Pancreas (tissue), 10 donors: ENCODE data around the gene XYLT1. TPM values are rescaled to one million over a fixed set of nuclear protein-coding genes. Genes with fewer than 3 reads are reported as not detected.

Experiments
- ATAC-seq, 4 donors: fragments of 200-7000 bp; cut with Tn5 transposase; one replicate each; pipeline versions ENCODE4 v1.8.0 to v1.9.1; 2020; ENCODE audit warnings: mild to moderate bottlenecking in 4 of 4, moderate library complexity in 4 of 4
- DNase-seq, 6 donors: peaks; one replicate each; pipeline ENCODE4 v3.0.0-alpha.2; 2020
- FAIRE-seq: peaks from 2 replicates; lab custom pipeline; 2012; peaks lifted over from hg19 to GRCh38; lab: Jason Lieb, UNC
- H3K27ac ChIP-seq, 4 donors: fragments of 200-600 bp; sonication (generic); 1 replicate in 3 of 4; 2 replicates in 1 of 4; pipeline versions ENCODE4 v1.5.0 to v1.8.0; 2020
- H3K27me3 ChIP-seq, 4 donors: fragments of 200-600 bp; one replicate each; pipeline ENCODE4 v1.8.0; 2021
- H3K36me3 ChIP-seq, 3 donors: fragments of 200-600 bp; sonication (generic) in 1 of 3; one replicate each; pipeline versions ENCODE4 v1.5.0 to v1.8.0; 2020 to 2021
- H3K4me1 ChIP-seq, 3 donors: fragments of 200-600 bp; one replicate each; pipeline ENCODE4 v1.8.0; 2021
- H3K4me3 ChIP-seq, 4 donors: fragments of 200-600 bp; sonication (generic) in 2 of 4; one replicate each; pipeline versions ENCODE4 v1.5.0 to v1.8.0; 2020 to 2021
- H3K9me3 ChIP-seq, 4 donors: fragments of 200-600 bp; one replicate each; pipeline ENCODE4 v1.8.0; 2021
- WGBS, 2 donors: extraction: QIAGEN DNeasy Blood & Tissue Kit; methylation state at CpG; one replicate each; pipeline ENCODE4 v1.1.7; 2013; 5-methylcytosine and 5-hydroxymethylcytosine counted together
- intact Hi-C, 3 donors: fragments of 100-400 bp; cut with DNase I; formaldehyde crosslinking; loops; one replicate each; pipeline versions ENCODE4 v1.11.1 to v1.14.2; 2022
- polyA plus RNA-seq, 2 donors: library from polyadenylated mRNA; stranded (reverse); fragments of 200-250 nt; gene quantifications; one replicate each; pipeline ENCODE4 v1.2.3, GENCODE V29; 2013
- total RNA-seq, 6 donors: library from RNA; stranded (reverse); fragmentation: NEBNext Ultra II Directional in 4 of 6; extraction: Animal tissue kit (Norgen Biotek cat#: 25700) in 4 of 6; gene quantifications; one replicate each; pipeline versions ENCODE4 v1.2.1 to v1.2.4, GENCODE V29; 2021 to 2023
- TF ChIP-seq, protein P1 (sequence below), 4 donors: fragments of 200-600 bp; sonication (generic) in 3 of 4; IDR thresholded peaks; one replicate each; pipeline versions ENCODE4 v1.5.0 to v1.8.0; 2021; ENCODE audit warnings: antibody characterized with exemption in 4 of 4
- donor health status: healthy with polysubstance abuse.
- donor health status: DM: no; HTN: no; CAD: no; lungs with moderate emphysema.
- donor health status: DM: no; HTN: no; CAD: no.
- donor health status: control.
- donor health status: control.
- donor health status: Bipolar disorder and iron deficiency.
- donor health status: DM: yes; HTN: yes; CAD: no.
- donor health status: DM: no; HTN: no; CAD: no.
- donor health status: DM: no; HTN: no; CAD: no.
- donor health status: DM: yes; HTN: yes; CAD: no.

Gene XYLT1
- total and polyA plus RNA-seq, 8 donors: 1.6 to 8.2 (median 4.6) TPM

DNA sequence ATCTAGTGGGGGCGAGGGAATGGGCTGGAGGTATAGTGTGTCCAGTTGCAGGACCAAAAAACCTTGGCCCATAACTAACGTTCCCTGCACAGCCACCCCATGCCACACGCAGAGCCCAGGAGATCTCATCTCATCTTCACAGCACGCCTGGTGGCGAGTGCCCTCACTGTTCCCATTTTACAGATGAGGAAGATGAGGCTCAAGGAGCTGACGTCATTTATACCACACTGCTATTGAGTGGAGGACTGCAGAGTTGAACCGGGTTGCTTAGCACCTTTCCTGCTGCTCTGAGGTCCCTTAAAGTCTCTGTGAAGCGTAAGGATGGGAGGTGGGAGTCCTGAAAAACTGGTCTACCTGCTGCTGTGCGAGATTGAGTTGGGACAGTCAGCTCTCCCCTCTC, 172.5 kb downstream of the XYLT1 start:
- H3K4me3 ChIP-seq: no peak overlapping the region
- FAIRE-seq: no peak
- 93 to 95% methylated on average over 9 of the region's 9 CpGs for WGBS, 2 donors
- ATAC-seq: no peak
- H3K4me1 ChIP-seq: peaks cover 19 to 36% (median 36%) of the 10 kb centered on the region in 3 donors
- intact Hi-C loops: loop anchor here in 1 of 3 donors (10.0 kb wide), 1 partner anchor 167 kb away; no protein-coding TSS in a partner anchor
- no peaks in the 10 kb centered on the region for H3K36me3 ChIP-seq
- H3K27ac ChIP-seq: no peak overlapping the region
- no peaks in the 10 kb centered on the region for H3K27me3 ChIP-seq
- TF ChIP-seq, protein P1, sequence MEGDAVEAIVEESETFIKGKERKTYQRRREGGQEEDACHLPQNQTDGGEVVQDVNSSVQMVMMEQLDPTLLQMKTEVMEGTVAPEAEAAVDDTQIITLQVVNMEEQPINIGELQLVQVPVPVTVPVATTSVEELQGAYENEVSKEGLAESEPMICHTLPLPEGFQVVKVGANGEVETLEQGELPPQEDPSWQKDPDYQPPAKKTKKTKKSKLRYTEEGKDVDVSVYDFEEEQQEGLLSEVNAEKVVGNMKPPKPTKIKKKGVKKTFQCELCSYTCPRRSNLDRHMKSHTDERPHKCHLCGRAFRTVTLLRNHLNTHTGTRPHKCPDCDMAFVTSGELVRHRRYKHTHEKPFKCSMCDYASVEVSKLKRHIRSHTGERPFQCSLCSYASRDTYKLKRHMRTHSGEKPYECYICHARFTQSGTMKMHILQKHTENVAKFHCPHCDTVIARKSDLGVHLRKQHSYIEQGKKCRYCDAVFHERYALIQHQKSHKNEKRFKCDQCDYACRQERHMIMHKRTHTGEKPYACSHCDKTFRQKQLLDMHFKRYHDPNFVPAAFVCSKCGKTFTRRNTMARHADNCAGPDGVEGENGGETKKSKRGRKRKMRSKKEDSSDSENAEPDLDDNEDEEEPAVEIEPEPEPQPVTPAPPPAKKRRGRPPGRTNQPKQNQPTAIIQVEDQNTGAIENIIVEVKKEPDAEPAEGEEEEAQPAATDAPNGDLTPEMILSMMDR (IDR thresholded peaks at IDR 0.05): no peak
- no peaks in the 10 kb centered on the region for H3K9me3 ChIP-seq
- no peak for DNase-seq

DNA sequence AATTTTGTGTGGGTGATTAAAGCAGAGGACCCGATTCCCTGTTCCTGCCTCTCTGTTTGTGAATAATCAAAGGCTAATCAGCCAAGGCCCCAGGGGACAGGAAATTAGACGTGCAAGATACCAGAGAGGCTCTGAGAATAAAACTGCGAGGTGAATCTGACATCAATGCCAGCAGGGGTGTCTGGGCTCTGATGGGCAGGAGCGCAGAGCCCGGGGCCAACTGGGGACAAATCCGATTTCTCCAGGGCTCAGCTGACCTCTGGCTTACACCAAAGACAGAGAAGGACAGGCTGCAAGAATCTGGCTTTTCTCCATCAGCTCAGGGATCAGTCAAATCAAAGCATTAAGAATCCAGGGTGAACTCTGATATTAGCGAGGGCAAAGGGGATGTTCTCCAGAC, 174.3 kb downstream of the XYLT1 start:
- Histone ChIP-seq H3K4me3 (no peak overlapping the region), H3K9me3 (no peaks in the 10 kb centered on the region), H3K27ac (no peak overlapping the region), H3K4me1 (peaks cover 1 to 19% (median 18%) of the 10 kb centered on the region in 3 donors), H3K27me3 (no peaks in the 10 kb centered on the region), H3K36me3 (no peaks in the 10 kb centered on the region)
- FAIRE-seq (no peak), DNase-seq (no peak), ATAC-seq (no peak)
- TF ChIP-seq, protein P1 (IDR thresholded peaks at IDR 0.05): no peak
- WGBS, 2 donors: 47 to 50% methylated on average over 7 of the region's 7 CpGs
- intact Hi-C loops: loop anchor here in 1 of 3 donors (10.0 kb wide), 1 partner anchor 168 kb away; no protein-coding TSS in a partner anchor

DNA sequence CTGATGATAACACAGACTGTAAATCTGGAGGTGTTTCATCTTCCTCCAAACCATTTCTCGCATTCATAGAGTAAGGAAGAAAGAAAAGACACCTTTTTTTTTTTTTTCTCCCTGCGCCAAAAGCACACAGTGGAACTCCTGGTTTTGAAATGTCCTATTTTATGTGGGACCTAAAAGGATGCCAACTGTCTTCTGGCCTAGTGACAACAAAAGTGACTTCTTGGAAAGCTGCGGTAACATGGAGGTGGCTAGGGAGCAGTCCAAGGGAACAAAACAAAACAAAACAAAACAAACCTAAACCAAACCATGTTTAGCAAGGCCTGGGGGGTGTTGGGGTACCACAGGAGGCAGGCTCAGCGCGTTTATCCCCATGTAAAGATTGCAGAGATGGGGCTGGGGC, 174.8 kb downstream of the XYLT1 start:
- TF ChIP-seq, protein P1 (IDR thresholded peaks at IDR 0.05): no peak
- H3K36me3 ChIP-seq: no peaks in the 10 kb centered on the region
- no peaks in the 10 kb centered on the region for H3K9me3 ChIP-seq
- ATAC-seq (no peak), DNase-seq (no peak), FAIRE-seq (no peak)
- no peak overlapping the region for H3K4me3 ChIP-seq
- no peak overlapping the region for H3K27ac ChIP-seq
- no peaks in the 10 kb centered on the region for H3K27me3 ChIP-seq
- WGBS, 2 donors: 77 to 84% methylated on average over 5 of the region's 5 CpGs
- H3K4me1 ChIP-seq: peaks cover 0 to 16% (median 13%) of the 10 kb centered on the region in 3 donors
- intact Hi-C loops: loop anchor here in 1 of 3 donors (10.0 kb wide), 1 partner anchor 169 kb away; no protein-coding TSS in a partner anchor

DNA sequence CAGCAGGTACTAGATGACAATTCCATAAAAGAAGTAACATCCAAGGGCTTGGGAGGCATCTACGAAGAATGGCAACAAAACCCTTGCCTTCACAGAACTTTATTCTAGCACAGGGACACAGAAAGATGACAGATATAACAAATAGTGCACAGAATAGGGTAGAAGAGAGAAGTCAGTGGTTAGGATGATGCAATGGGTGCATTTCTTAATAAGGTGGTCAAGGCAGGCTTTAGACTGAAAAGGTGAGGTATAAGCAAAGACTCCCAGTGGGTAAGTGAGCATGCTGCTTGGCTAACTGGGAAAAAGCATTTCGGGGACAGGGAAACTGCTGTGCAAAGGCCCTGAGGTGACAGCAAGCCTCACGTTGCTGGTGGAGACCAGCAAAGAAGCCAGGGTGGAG, 175.9 kb downstream of the XYLT1 start:
- TF ChIP-seq, protein P1 (IDR thresholded peaks at IDR 0.05): no peak
- no peak overlapping the region for H3K27ac ChIP-seq
- no peak for ATAC-seq
- WGBS, 2 donors: 88 to 92% methylated on average over 3 of the region's 3 CpGs
- no peaks in the 10 kb centered on the region for H3K9me3 ChIP-seq
- no peak for DNase-seq
- peaks cover 0 to 7% (median 5%) of the 10 kb centered on the region in 3 donors for H3K4me1 ChIP-seq
- intact Hi-C loops: loop anchor here in 1 of 3 donors (10.0 kb wide), 1 partner anchor 170 kb away; no protein-coding TSS in a partner anchor
- no peaks in the 10 kb centered on the region for H3K27me3 ChIP-seq
- no peak for FAIRE-seq
- no peaks in the 10 kb centered on the region for H3K36me3 ChIP-seq
- H3K4me3 ChIP-seq: no peak overlapping the region

DNA sequence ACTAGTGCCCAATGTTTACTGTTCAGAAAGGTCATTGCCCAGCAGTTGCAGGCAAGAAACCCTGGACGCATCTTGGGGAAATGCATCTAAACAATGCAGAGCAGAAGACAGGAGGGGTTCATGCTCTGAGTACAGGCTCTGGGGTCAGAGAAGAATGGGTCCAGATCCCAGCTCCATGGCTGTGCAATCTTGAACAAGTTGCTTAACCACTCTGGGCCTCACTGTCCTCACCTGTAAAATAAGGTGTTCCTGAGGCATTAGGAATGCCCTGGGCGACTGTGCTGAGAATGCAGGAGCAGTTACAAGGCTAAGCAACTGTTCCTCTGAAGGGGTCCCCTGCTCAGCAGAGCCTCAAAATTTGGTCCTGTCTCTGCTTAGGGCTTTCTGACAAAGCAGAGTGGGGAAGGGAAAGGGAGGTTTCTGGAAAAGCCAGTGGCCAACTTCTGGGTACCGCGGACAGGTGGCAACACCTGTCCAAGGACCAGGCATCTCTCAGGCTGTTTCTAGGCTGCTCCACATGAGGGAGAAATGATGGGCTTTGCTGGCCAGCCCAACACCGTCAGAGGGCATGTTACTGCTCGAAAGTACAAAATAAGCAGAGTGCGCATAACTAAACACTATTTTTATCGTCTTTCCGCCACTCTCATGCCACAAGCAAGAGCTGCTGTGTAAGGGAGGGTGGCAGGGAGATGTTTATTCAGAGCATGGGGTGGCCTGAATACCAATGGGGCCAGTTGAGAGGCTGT, 176.8 kb downstream of the XYLT1 start:
- intact Hi-C loops: loop anchor here in 1 of 3 donors (10.0 kb wide), 1 partner anchor 171 kb away; no protein-coding TSS in a partner anchor
- H3K36me3 ChIP-seq: no peaks in the 10 kb centered on the region
- no peaks in the 10 kb centered on the region for H3K27me3 ChIP-seq
- no peaks in the 10 kb centered on the region for H3K4me1 ChIP-seq
- ATAC-seq: peak in 3 of 4 donors; percentile 50 to 62 (median 60)
- no peak for DNase-seq
- H3K9me3 ChIP-seq: no peaks in the 10 kb centered on the region
- WGBS, 2 donors: 73 to 74% methylated on average over 9 of the region's 9 CpGs
- TF ChIP-seq, protein P1 (IDR thresholded peaks at IDR 0.05): peak in 1 of 4 donors; percentile 7
- H3K4me3 ChIP-seq: no peak overlapping the region
- FAIRE-seq: no peak
- no peak overlapping the region for H3K27ac ChIP-seq
